ENCODE measurements around the gene CGGBP1. TPM values are rescaled to one million over a fixed set of nuclear protein-coding genes. Genes with fewer than 3 reads are reported as not detected.

Gene CGGBP1, protein sequence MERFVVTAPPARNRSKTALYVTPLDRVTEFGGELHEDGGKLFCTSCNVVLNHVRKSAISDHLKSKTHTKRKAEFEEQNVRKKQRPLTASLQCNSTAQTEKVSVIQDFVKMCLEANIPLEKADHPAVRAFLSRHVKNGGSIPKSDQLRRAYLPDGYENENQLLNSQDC
- total RNA-seq (2022; extraction: Qiagen RNA extraction; ENCODE audit: low read depth) = 34.7 to 41.5 TPM (median 38.7 TPM) in 5 replicates

DNA sequence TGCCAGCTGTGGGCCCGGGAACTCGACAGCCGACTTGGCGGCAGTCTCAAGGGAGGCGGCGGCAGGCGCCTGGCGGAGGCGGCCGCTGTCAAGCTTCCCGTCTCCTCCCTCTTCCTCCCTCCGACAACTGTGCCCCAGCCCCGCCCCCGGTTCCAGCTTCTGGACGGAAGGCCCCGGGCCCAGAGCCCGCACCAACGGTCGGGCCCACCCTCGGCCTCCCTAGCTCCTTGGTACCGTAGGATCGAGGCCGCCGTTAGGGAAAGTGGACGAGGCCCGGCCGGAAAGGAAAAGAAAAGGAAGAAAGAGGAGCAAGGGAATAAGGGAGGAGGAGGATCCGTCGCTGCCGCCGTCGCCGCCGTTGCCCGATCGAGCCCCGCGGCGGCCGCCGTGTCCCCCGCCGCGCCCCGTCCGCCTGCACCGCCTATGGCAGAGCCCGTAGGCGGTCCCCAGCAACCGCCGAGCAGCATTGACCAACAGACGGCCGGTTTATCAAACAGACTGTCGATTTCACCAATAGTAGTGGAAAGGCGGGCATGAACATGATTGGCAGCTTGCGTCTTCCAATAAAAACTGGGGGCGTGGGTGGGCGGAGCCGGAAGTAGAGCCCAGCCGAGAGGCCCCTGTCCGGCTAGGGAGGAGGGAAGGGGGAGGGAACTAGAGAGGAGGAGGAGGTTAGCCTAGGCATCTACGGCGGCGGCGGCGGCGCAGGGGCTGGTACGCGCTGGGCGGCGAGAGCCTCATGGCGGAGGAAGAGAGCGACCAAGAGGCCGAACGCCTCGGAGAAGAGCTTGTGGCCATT lies at the start of gene CGGBP1, which contains the start of gene ZNF654:
TSS of gene CGGBP1 (minus strand) at position 425 of the 799 bp plus-strand sequence. CDS start 3,029 bp downstream, outside the sequence.
TSS of gene ZNF654 (plus strand) at position 675 of the 799 bp plus-strand sequence. CDS start at position 740, 65 bp downstream.

Other genes with a start within 250 kb of the CGGBP1 start
- 3.1 to 4.7 TPM (median 3.4 TPM) in 5 replicates for gene ZNF654, start 250 bp upstream of the CGGBP1 start, total RNA-seq (2022; extraction: Qiagen RNA extraction; ENCODE audit: low read depth)
- gene C3orf38, start 91.0 kb upstream of the CGGBP1 start, total RNA-seq (2022; extraction: Qiagen RNA extraction; ENCODE audit: low read depth) = 16.8 to 22.3 TPM (median 17.6 TPM) in 5 replicates

All from A549 treated with CpdA at 1 μM for 4 hours (cell line).